Measurements from ENCODE around the gene CNIH2. TPM values are rescaled to one million over a fixed set of nuclear protein-coding genes. Genes with fewer than 3 reads are reported as not detected.

The CNIH2 gene
- total and polyA plus RNA-seq, 2 of the 13 experiments (the other 11 are each of a cell fraction or from before 2014, with no cell fraction given) = 0.60 to 0.69 TPM

DNA sequence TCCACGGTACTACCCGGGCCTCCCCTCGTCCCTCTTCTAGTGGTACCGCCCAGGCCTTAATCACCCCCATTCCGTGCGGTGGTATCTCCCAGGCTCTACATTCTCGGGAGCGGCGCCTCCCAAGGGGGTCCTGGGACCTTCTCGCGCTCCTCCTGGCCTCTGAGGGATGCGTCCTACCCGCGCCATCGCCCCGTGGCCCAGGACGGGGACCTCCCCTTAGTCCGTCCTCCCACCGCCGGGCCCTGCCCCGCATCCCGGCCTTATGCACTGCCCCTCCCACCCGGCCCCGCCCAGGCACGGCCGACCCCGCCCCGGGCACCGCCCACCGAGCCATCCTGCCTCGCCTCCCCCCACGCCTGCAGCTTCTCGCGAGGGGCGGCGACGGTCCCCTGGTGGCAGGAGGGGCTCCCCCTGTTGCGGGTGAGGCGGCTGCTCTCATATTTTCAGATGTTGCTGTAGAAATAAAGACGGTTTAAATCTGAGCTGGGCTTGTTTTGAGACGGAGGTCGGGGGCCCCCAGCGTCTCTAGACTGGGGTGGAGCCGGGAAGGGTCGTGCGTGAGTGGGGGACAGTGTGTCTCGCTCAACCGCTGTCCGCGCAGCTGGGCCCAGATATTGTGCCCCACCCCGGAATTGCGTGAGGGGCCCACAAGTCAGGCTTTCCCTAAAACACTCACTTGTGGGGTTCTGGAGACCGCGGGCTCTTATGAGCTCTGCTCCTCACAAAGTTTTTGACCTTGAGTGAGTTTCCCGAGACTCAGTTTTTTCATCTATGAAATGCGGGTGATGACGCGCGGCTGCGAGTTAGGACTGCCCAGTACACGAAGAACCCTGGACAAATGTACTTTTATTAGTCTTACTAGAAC, 10.4 kb upstream of the CNIH2 start (continued):
- TF ChIP-seq ZIK1 (CRISPR knock-in tag; IDR thresholded peaks at IDR 0.05; ENCODE audit: borderline replicate concordance, low read depth) (no peak), MEIS2 (CRISPR knock-in tag; IDR thresholded peaks at IDR 0.05) (0 out of 2 replicates have a peak, but pooled peaks have one; percentile 43), BRCA1 (CRISPR knock-in tag; IDR thresholded peaks at IDR 0.05) (no peak), NCOA2 (CRISPR knock-in tag; IDR thresholded peaks at IDR 0.05) (no peak), NR2F2 (IDR thresholded peaks at IDR 0.05; ENCODE audit: borderline replicate concordance, low read depth) (no peak), SATB2 (CRISPR knock-in tag; IDR thresholded peaks at IDR 0.05) (no peak), MEIS1 (CRISPR knock-in tag; IDR thresholded peaks at IDR 0.05; ENCODE audit: borderline replicate concordance) (0 out of 2 replicates have a peak, but pooled peaks have one; percentile 40), SOX6 (IDR thresholded peaks at IDR 0.05) (no peak), SOX6 (CRISPR knock-in tag; IDR thresholded peaks at IDR 0.05) (no peak), TARDBP (CRISPR knock-in tag; IDR thresholded peaks at IDR 0.05) (0 out of 2 replicates have a peak, but pooled peaks have one; percentile 28), GATAD1 (CRISPR knock-in tag; IDR thresholded peaks at IDR 0.05) (peak; percentile 11; the same call in 1 of the 2 replicates), FOXC1 (CRISPR knock-in tag; IDR thresholded peaks at IDR 0.05; ENCODE audit: borderline replicate concordance) (no peak; the same call in 1 of the 2 replicates), KDM4B (CRISPR knock-in tag; IDR thresholded peaks at IDR 0.05) (no peak)
- TF ChIP-seq, protein P1, sequence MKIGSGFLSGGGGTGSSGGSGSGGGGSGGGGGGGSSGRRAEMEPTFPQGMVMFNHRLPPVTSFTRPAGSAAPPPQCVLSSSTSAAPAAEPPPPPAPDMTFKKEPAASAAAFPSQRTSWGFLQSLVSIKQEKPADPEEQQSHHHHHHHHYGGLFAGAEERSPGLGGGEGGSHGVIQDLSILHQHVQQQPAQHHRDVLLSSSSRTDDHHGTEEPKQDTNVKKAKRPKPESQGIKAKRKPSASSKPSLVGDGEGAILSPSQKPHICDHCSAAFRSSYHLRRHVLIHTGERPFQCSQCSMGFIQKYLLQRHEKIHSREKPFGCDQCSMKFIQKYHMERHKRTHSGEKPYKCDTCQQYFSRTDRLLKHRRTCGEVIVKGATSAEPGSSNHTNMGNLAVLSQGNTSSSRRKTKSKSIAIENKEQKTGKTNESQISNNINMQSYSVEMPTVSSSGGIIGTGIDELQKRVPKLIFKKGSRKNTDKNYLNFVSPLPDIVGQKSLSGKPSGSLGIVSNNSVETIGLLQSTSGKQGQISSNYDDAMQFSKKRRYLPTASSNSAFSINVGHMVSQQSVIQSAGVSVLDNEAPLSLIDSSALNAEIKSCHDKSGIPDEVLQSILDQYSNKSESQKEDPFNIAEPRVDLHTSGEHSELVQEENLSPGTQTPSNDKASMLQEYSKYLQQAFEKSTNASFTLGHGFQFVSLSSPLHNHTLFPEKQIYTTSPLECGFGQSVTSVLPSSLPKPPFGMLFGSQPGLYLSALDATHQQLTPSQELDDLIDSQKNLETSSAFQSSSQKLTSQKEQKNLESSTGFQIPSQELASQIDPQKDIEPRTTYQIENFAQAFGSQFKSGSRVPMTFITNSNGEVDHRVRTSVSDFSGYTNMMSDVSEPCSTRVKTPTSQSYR (CRISPR knock-in tag; IDR thresholded peaks at IDR 0.05; ENCODE audit: borderline replicate concordance) = peak; percentile 75; the same call in 1 of the 2 replicates
- TF ChIP-seq, protein P2, sequence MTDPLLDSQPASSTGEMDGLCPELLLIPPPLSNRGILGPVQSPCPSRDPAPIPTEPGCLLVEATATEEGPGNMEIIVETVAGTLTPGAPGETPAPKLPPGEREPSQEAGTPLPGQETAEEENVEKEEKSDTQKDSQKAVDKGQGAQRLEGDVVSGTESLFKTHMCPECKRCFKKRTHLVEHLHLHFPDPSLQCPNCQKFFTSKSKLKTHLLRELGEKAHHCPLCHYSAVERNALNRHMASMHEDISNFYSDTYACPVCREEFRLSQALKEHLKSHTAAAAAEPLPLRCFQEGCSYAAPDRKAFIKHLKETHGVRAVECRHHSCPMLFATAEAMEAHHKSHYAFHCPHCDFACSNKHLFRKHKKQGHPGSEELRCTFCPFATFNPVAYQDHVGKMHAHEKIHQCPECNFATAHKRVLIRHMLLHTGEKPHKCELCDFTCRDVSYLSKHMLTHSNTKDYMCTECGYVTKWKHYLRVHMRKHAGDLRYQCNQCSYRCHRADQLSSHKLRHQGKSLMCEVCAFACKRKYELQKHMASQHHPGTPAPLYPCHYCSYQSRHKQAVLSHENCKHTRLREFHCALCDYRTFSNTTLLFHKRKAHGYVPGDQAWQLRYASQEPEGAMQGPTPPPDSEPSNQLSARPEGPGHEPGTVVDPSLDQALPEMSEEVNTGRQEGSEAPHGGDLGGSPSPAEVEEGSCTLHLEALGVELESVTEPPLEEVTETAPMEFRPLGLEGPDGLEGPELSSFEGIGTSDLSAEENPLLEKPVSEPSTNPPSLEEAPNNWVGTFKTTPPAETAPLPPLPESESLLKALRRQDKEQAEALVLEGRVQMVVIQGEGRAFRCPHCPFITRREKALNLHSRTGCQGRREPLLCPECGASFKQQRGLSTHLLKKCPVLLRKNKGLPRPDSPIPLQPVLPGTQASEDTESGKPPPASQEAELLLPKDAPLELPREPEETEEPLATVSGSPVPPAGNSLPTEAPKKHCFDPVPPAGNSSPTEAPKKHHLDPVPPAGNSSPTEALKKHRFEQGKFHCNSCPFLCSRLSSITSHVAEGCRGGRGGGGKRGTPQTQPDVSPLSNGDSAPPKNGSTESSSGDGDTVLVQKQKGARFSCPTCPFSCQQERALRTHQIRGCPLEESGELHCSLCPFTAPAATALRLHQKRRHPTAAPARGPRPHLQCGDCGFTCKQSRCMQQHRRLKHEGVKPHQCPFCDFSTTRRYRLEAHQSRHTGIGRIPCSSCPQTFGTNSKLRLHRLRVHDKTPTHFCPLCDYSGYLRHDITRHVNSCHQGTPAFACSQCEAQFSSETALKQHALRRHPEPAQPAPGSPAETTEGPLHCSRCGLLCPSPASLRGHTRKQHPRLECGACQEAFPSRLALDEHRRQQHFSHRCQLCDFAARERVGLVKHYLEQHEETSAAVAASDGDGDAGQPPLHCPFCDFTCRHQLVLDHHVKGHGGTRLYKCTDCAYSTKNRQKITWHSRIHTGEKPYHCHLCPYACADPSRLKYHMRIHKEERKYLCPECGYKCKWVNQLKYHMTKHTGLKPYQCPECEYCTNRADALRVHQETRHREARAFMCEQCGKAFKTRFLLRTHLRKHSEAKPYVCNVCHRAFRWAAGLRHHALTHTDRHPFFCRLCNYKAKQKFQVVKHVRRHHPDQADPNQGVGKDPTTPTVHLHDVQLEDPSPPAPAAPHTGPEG (CRISPR knock-in tag; IDR thresholded peaks at IDR 0.05) = no peak
- TF ChIP-seq, protein P3, sequence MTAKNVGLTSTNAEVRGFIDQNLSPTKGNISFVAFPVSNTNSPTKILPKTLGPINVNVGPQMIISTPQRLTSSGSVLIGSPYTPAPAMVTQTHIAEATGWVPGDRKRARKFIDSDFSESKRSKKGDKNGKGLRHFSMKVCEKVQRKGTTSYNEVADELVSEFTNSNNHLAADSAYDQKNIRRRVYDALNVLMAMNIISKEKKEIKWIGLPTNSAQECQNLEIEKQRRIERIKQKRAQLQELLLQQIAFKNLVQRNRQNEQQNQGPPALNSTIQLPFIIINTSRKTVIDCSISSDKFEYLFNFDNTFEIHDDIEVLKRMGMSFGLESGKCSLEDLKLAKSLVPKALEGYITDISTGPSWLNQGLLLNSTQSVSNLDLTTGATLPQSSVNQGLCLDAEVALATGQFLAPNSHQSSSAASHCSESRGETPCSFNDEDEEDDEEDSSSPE (CRISPR knock-in tag; IDR thresholded peaks at IDR 0.05) = no peak
- TF ChIP-seq, protein P4, sequence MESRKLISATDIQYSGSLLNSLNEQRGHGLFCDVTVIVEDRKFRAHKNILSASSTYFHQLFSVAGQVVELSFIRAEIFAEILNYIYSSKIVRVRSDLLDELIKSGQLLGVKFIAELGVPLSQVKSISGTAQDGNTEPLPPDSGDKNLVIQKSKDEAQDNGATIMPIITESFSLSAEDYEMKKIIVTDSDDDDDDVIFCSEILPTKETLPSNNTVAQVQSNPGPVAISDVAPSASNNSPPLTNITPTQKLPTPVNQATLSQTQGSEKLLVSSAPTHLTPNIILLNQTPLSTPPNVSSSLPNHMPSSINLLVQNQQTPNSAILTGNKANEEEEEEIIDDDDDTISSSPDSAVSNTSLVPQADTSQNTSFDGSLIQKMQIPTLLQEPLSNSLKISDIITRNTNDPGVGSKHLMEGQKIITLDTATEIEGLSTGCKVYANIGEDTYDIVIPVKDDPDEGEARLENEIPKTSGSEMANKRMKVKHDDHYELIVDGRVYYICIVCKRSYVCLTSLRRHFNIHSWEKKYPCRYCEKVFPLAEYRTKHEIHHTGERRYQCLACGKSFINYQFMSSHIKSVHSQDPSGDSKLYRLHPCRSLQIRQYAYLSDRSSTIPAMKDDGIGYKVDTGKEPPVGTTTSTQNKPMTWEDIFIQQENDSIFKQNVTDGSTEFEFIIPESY (CRISPR knock-in tag; IDR thresholded peaks at IDR 0.05) = 0 out of 2 replicates have a peak, but pooled peaks have one; percentile 5

Measured in HepG2 (cell line).